GM13976 (cell line): ENCODE data around the gene C6orf141.

ENCODE experiments used
- DNase-seq: peaks from one replicate; pipeline ENCODE4 v3.0.0; 2012; ENCODE audit warnings: low spot score
- in situ Hi-C: fragments of 300-500 bp; cut with MboI; formaldehyde crosslinking; loops from one replicate; pipeline ENCODE4 v1.12.0; 2022; ENCODE audit warnings: low sequenced_read_pairs, mixed read lengths, inconsistent platforms; ENCODE audit not compliant: unreplicated experiment
- TF ChIP-seq, protein P1 (sequence below): IDR thresholded peaks from 2 replicates; pipeline ENCODE4 v1.5.1; 2012; ENCODE audit warnings: borderline replicate concordance, mild to moderate bottlenecking; ENCODE audit not compliant: insufficient read depth; ENCODE audit errors: extremely low read depth, missing control alignments, control extremely low read depth

The C6orf141 gene

DNA sequence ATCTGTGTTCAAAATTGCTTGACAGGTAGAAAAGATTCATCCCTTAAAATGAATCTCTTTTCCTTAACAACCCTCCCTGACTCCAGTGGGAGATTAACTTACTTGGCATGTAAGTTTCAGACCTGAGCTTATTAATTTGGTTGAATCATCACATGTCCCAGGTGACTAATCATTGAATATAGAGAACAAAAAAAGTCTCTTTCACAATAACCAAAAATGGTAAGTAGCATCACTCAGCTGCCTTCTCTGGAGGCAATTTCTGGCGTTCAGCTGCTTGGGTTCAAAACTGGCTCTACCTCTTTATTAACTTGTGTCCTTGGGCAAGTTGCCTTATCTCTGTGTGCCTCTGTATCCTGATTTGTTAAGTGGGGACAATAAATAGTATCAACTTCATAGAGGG lies 2.9 kb downstream of the C6orf141 start:
- DNase-seq = no peak
- in situ Hi-C loops = no loop called here
- TF ChIP-seq, protein P1, sequence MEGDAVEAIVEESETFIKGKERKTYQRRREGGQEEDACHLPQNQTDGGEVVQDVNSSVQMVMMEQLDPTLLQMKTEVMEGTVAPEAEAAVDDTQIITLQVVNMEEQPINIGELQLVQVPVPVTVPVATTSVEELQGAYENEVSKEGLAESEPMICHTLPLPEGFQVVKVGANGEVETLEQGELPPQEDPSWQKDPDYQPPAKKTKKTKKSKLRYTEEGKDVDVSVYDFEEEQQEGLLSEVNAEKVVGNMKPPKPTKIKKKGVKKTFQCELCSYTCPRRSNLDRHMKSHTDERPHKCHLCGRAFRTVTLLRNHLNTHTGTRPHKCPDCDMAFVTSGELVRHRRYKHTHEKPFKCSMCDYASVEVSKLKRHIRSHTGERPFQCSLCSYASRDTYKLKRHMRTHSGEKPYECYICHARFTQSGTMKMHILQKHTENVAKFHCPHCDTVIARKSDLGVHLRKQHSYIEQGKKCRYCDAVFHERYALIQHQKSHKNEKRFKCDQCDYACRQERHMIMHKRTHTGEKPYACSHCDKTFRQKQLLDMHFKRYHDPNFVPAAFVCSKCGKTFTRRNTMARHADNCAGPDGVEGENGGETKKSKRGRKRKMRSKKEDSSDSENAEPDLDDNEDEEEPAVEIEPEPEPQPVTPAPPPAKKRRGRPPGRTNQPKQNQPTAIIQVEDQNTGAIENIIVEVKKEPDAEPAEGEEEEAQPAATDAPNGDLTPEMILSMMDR = no peak

DNA sequence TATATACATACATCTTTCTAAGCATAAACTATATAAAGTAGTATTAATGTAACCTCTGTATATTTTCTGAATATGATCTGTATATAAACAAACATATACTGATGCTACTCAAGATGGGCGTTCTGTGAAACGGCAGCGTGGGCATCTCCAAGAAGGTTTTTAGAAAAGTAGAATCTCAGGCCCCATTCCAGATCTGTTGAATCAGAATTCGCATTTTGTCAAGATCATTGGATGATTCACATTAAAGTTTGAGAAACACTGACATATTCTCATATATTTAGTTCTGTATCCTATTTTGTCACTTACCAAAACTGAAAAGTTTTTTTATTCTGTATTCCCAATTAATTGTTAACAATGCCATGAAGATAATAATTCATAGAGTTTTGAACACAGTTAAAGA lies 5.5 kb downstream of the C6orf141 start:
- no peak for DNase-seq
- in situ Hi-C loops = no loop called here
- TF ChIP-seq, protein P1 = no peak

DNA sequence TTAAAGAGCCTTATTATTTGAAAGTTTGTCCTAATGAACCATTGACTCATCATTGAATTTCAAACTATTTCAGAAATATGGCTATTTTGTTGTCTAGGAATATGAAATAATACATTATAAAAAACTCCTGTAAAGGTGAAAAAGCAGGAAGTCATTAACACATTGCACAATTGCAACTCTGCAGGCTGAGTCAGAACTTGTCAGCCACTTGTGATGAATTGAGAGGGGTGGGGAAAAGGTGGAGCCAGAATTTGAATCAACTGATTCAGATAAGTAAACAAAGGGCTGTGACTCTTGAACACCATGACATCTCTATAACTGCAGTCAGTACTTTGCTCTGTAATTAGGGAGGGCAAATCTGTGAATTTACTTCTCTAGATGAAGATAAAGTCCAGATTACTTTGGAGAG lies 6.0 kb downstream of the C6orf141 start:
- in situ Hi-C loops = no loop called here
- no peak for DNase-seq
- TF ChIP-seq, protein P1 = no peak

- TF ChIP-seq, protein P1 = no peak
- in situ Hi-C loops = no loop called here
Measured at GRCh38 chr6:49557177-49557576, 6.7 kb downstream of the C6orf141 start.

GRCh38 chr6:49558238-49558637 lies 7.8 kb downstream of the C6orf141 start:
- no peak for DNase-seq
- TF ChIP-seq, protein P1 = no peak
- in situ Hi-C loops = no loop called here

More at GRCh38 chr6:49557177-49557576, 6.7 kb downstream of the C6orf141 start:
- DNase-seq = no peak

- in situ Hi-C loops = no loop called here
- TF ChIP-seq, protein P1 = no peak
Measured at GRCh38 chr6:49563006-49563886, 12.8 kb downstream of the C6orf141 start.

More at GRCh38 chr6:49563006-49563886, 12.8 kb downstream of the C6orf141 start:
- DNase-seq = no peak
